ENCODE results near the gene ZNF692.
"Not testable (repeated sequence)": the region's sequence is repeated elsewhere in the genome, so short reads cannot be mapped to it uniquely, and the experiment has no call there.

The ZNF692 gene

GRCh38 chr1:248849152-248849551 is 9.7 kb downstream of the ZNF692 start:
- DNase-seq, result no peak

- DNase-seq, result no peak
Observed at GRCh38 chr1:248848602-248849001, 10.3 kb downstream of the ZNF692 start.

- DNase-seq, result no peak
Observed at GRCh38 chr1:248847956-248848561, 10.8 kb downstream of the ZNF692 start.

- DNase-seq, result no peak
Observed at GRCh38 chr1:248847181-248847955, 11.5 kb downstream of the ZNF692 start.

GRCh38 chr1:248844526-248844925 is 14.4 kb downstream of the ZNF692 start:
- no peak for DNase-seq

- DNase-seq, result no peak
Observed at GRCh38 chr1:248843687-248844086, 15.2 kb downstream of the ZNF692 start.

- DNase-seq, result no peak
Observed at GRCh38 chr1:248842781-248843331, 16.0 kb downstream of the ZNF692 start.

- DNase-seq, result no peak
Observed at GRCh38 chr1:248841702-248842395, 17.0 kb downstream of the ZNF692 start.

- no peak for DNase-seq
Observed at GRCh38 chr1:248840946-248841345, 17.9 kb downstream of the ZNF692 start.

- DNase-seq, result no peak
Observed at GRCh38 chr1:248839168-248839555, 19.7 kb downstream of the ZNF692 start.

- DNase-seq, result peak; percentile 88
Observed at GRCh38 chr1:248838357-248839167, 20.3 kb downstream of the ZNF692 start.

GRCh38 chr1:248837781-248838356 is 21.0 kb downstream of the ZNF692 start, which contains the start of gene ZNF672:
TSS of gene ZNF672 (plus strand) at chr1:248838224. CDS start at chr1:248847275, 9,051 bp downstream.
- DNase-seq, result peak; percentile 92

- peak; percentile 22 for DNase-seq
Observed at GRCh38 chr1:248837045-248837780, 21.7 kb downstream of the ZNF692 start.

- DNase-seq, result no peak
Observed at GRCh38 chr1:248834343-248834940, 24.4 kb downstream of the ZNF692 start.

- no peak for DNase-seq
Observed at GRCh38 chr1:248831842-248832241, 27.0 kb downstream of the ZNF692 start.

GRCh38 chr1:248830718-248831017 is 28.2 kb downstream of the ZNF692 start:
- DNase-seq, result not testable (repeated sequence)

- DNase-seq, result no peak
Observed at GRCh38 chr1:248828845-248829244, 30.0 kb downstream of the ZNF692 start.

- peak; percentile 85 for DNase-seq
Observed at GRCh38 chr1:248825909-248826760, 32.8 kb downstream of the ZNF692 start, which contains the start of gene SH3BP5L. TSS of gene SH3BP5L (minus strand) at chr1:248825915. CDS start at chr1:248824935, 980 bp downstream.

- DNase-seq, result no peak
Observed at GRCh38 chr1:248825573-248825908, 33.3 kb downstream of the ZNF692 start.

GRCh38 chr1:248825136-248825535 is 33.7 kb downstream of the ZNF692 start:
- DNase-seq, result no peak

Measured in activated CD4-positive, CD25-positive, alpha-beta regulatory T cell treated with anti-CD3 and anti-CD28 coated beads, Interleukin-2, amount 50 U/mL, for 72 hours (primary cell).